GM21825 (cell line): ENCODE measurements around the gene ATP11A.

Experiments
- ATAC-seq: cut with Tn5 transposase; IDR thresholded peaks from one replicate; pipeline ENCODE4 v1.9.1; 2021; ENCODE audit warnings: mild to moderate bottlenecking, moderate library complexity; ENCODE audit not compliant: unreplicated experiment

ATP11A gene

GRCh38 chr13:112888238-112889111 is 198.6 kb downstream of the ATP11A start:
- ATAC-seq: no peak

- ATAC-seq: no peak
Observed at GRCh38 chr13:112889351-112890290, 199.8 kb downstream of the ATP11A start.

GRCh38 chr13:112890316-112891145 is 200.7 kb downstream of the ATP11A start:
- ATAC-seq: no peak

GRCh38 chr13:112891477-112892401 is 201.9 kb downstream of the ATP11A start:
- ATAC-seq: no peak

- ATAC-seq: no peak
Observed at GRCh38 chr13:112892426-112893206, 202.8 kb downstream of the ATP11A start.

- ATAC-seq: no peak
Observed at GRCh38 chr13:112893207-112893569, 203.3 kb downstream of the ATP11A start.

GRCh38 chr13:112893570-112894422 is 204.0 kb downstream of the ATP11A start:
- ATAC-seq: no peak

GRCh38 chr13:112894423-112894672 is 204.5 kb downstream of the ATP11A start:
- no peak for ATAC-seq

GRCh38 chr13:112894673-112895481 is 205.0 kb downstream of the ATP11A start:
- ATAC-seq: no peak

GRCh38 chr13:112895521-112896465 is 206.0 kb downstream of the ATP11A start:
- ATAC-seq: no peak

- no peak for ATAC-seq
Observed at GRCh38 chr13:112896736-112897602, 207.1 kb downstream of the ATP11A start.

- no peak for ATAC-seq
Observed at GRCh38 chr13:112897603-112897955, 207.7 kb downstream of the ATP11A start.

GRCh38 chr13:112897956-112898620 is 208.2 kb downstream of the ATP11A start:
- ATAC-seq: no peak

- no peak for ATAC-seq
Observed at GRCh38 chr13:112898621-112899280, 208.9 kb downstream of the ATP11A start.
